H9 (cell line): ENCODE results near the gene HP1BP3. TPM values are rescaled to one million over a fixed set of nuclear protein-coding genes. Genes with fewer than 3 reads are reported as not detected.

Experiments
- DNase-seq: peaks from one replicate; pipeline ENCODE4 v3.0.0-alpha.2; 2017
- H2AFZ ChIP-seq: one replicate; pipeline ENCODE4 v1.6.1; 2013; ENCODE audit warnings: mild to moderate bottlenecking, low read length, control low read depth, moderate library complexity
- H2AK5ac ChIP-seq: 2 replicates; pipeline ENCODE4 v1.6.1; 2013; ENCODE audit warnings: low read length, control low read depth, mixed read lengths; ENCODE audit not compliant: insufficient read length
- H2BK120ac ChIP-seq: one replicate; pipeline ENCODE4 v1.6.1; 2013; ENCODE audit warnings: low read depth, mild to moderate bottlenecking, low read length, control low read depth, inconsistent platforms; ENCODE audit not compliant: poor library complexity, severe bottlenecking
- H2BK12ac ChIP-seq: 2 replicates; pipeline ENCODE4 v1.6.1; 2013; ENCODE audit warnings: low read length, control low read depth, mixed read lengths, low read depth; ENCODE audit not compliant: insufficient read length
- H2BK15ac ChIP-seq: 2 replicates; pipeline ENCODE4 v1.6.1; 2013; ENCODE audit warnings: low read depth, low read length, control low read depth
- H2BK20ac ChIP-seq: one replicate; pipeline ENCODE4 v1.6.1; 2013; ENCODE audit warnings: low read depth, mild to moderate bottlenecking, low read length, control low read depth, inconsistent platforms; ENCODE audit not compliant: poor library complexity, severe bottlenecking
- H2BK5ac ChIP-seq: 2 replicates; pipeline ENCODE4 v1.6.1; 2013; ENCODE audit warnings: low read length, control low read depth, mixed read lengths; ENCODE audit not compliant: insufficient read length
- H3K14ac ChIP-seq: 2 replicates; pipeline ENCODE4 v1.6.1; 2013; ENCODE audit warnings: low read length, control low read depth; ENCODE audit not compliant: insufficient read depth
- H3K18ac ChIP-seq: 2 replicates; pipeline ENCODE4 v1.6.1; 2013; ENCODE audit warnings: low read depth, mild to moderate bottlenecking, mixed read lengths, low read length, control low read depth; ENCODE audit not compliant: insufficient read length
- H3K23ac ChIP-seq: 2 replicates; pipeline ENCODE4 v1.6.1; 2013; ENCODE audit warnings: low read length, control low read depth, mixed read lengths, low read depth; ENCODE audit not compliant: insufficient read length
- H3K23me2 ChIP-seq: 2 replicates; pipeline ENCODE4 v1.6.1; 2013; ENCODE audit warnings: low read depth, mild to moderate bottlenecking, mixed read lengths, low read length, control low read depth; ENCODE audit not compliant: insufficient read length, poor library complexity, severe bottlenecking
- H3K27ac ChIP-seq: 2 replicates; pipeline ENCODE4 v1.5.1; 2013; ENCODE audit warnings: low read length, control low read depth, mixed read lengths, low read depth; ENCODE audit not compliant: insufficient read length
- H3K27me3 ChIP-seq: 2 replicates; pipeline ENCODE4 v1.6.1; 2013; ENCODE audit warnings: low read length, control low read depth, inconsistent platforms; ENCODE audit not compliant: insufficient read depth
- H3K4ac ChIP-seq: 2 replicates; pipeline ENCODE4 v1.6.1; 2013; ENCODE audit warnings: low read depth, mild to moderate bottlenecking, control low read depth, inconsistent platforms, low read length, moderate library complexity
- H3K4me1 ChIP-seq: 2 replicates; pipeline ENCODE4 v1.6.1; 2013; ENCODE audit warnings: low read length, control low read depth, inconsistent platforms; ENCODE audit not compliant: insufficient read depth
- H3K4me2 ChIP-seq: 2 replicates; pipeline ENCODE4 v1.6.1; 2013; ENCODE audit warnings: low read length, control low read depth, mixed read lengths; ENCODE audit not compliant: insufficient read length, insufficient read depth
- H3K56ac ChIP-seq: 2 replicates; pipeline ENCODE4 v1.6.1; 2013; ENCODE audit warnings: low read depth, mild to moderate bottlenecking, mixed read lengths, low read length, control low read depth; ENCODE audit not compliant: insufficient read length
- H3K79me1 ChIP-seq: 2 replicates; pipeline ENCODE4 v1.6.1; 2013; ENCODE audit warnings: low read depth, mild to moderate bottlenecking, moderate library complexity, low read length, control low read depth, inconsistent platforms; ENCODE audit not compliant: insufficient read depth, poor library complexity, severe bottlenecking
- H3K79me2 ChIP-seq: 2 replicates; pipeline ENCODE4 v1.6.1; 2013; ENCODE audit warnings: low read length, control low read depth, inconsistent platforms; ENCODE audit not compliant: insufficient read depth
- H3K9ac ChIP-seq: 2 replicates; pipeline ENCODE4 v1.6.1; 2013; ENCODE audit warnings: low read length, control low read depth, mixed read lengths; ENCODE audit not compliant: insufficient read length; ENCODE audit errors: extremely low read depth
- H3K9me3 ChIP-seq: one replicate; pipeline ENCODE4 v1.6.1; 2013; ENCODE audit warnings: low read depth, low read length, inconsistent platforms; ENCODE audit not compliant: control insufficient read depth
- H3T11ph ChIP-seq: one replicate; pipeline ENCODE4 v1.6.1; 2013; ENCODE audit warnings: mild to moderate bottlenecking, low read length, control low read depth, inconsistent platforms
- H4K20me1 ChIP-seq: one replicate; pipeline ENCODE4 v1.6.1; 2013; ENCODE audit not compliant: control insufficient read depth, insufficient read length, insufficient read depth
- H4K5ac ChIP-seq: 2 replicates; pipeline ENCODE4 v1.6.1; 2013; ENCODE audit warnings: low read depth, mild to moderate bottlenecking, mixed read lengths, low read length, control low read depth; ENCODE audit not compliant: insufficient read length
- H4K8ac ChIP-seq: replicated peaks from 2 replicates; pipeline ENCODE4 v1.6.1; 2013; ENCODE audit warnings: low read length, control low read depth, mixed read lengths, low read depth; ENCODE audit not compliant: insufficient read length
- H4K91ac ChIP-seq: 2 replicates; pipeline ENCODE4 v1.6.1; 2013; ENCODE audit warnings: low read depth, mild to moderate bottlenecking, moderate library complexity, mixed read lengths, low read length, control low read depth; ENCODE audit not compliant: insufficient read length
- H3K27ac Mint-ChIP-seq, 3 experiments: 2 replicates in 2 of 3; 3 replicates in 1 of 3; pipeline ENCODE4 v1.8.0; 2020 to 2021; ENCODE audit warnings: mixed read lengths in 3 of 3, mild to moderate bottlenecking in 1 of 3, moderate library complexity in 1 of 3
- H3K27me3 Mint-ChIP-seq: 2 replicates; pipeline ENCODE4 v1.8.0; 2021; ENCODE audit warnings: low read depth, mild to moderate bottlenecking, moderate library complexity, mixed read lengths
- H3K36me3 Mint-ChIP-seq, 3 experiments: 2 replicates in 2 of 3; 3 replicates in 1 of 3; pipeline ENCODE4 v1.8.0; 2020 to 2021; ENCODE audit warnings: low read depth in 3 of 3, mixed read lengths in 3 of 3; ENCODE audit not compliant: insufficient read depth in 1 of 3
- H3K4me1 Mint-ChIP-seq, 2 experiments: 2 replicates each; pipeline ENCODE4 v1.8.0; 2020; ENCODE audit warnings: mixed read lengths in 2 of 2
- H3K4me3 Mint-ChIP-seq, 2 experiments: 2 replicates in 1 of 2; 3 replicates in 1 of 2; pipeline ENCODE4 v1.8.0; 2020 to 2021; ENCODE audit warnings: mild to moderate bottlenecking in 2 of 2, mixed read lengths in 2 of 2, moderate library complexity in 1 of 2
- H3K9me3 Mint-ChIP-seq, 2 experiments: 2 replicates in 1 of 2; 3 replicates in 1 of 2; pipeline ENCODE4 v1.8.0; 2020; ENCODE audit warnings: mild to moderate bottlenecking in 2 of 2, mixed read lengths in 2 of 2, moderate library complexity in 1 of 2
- WGBS: extraction: QIAGEN DNeasy Blood & Tissue Kit; methylation state at CpG from one replicate; pipeline ENCODE4 v1.1.7; 2013; ENCODE audit warnings: missing lambda C conversion rate, low lambda C conversion rate, mixed read lengths; ENCODE audit not compliant: insufficient read length; ENCODE audit errors: extremely low coverage; 5-methylcytosine and 5-hydroxymethylcytosine counted together
- total RNA-seq: library from RNA; stranded (reverse); gene quantifications from 2 replicates; pipeline ENCODE4 v1.2.1, GENCODE V29; 2021
- TF ChIP-seq, protein P1 (sequence below): fragments of 200-600 bp; sonication (generic); conservative IDR thresholded peaks from 3 replicates; pipeline ENCODE4 v1.8.0; 2021; ENCODE audit warnings: antibody characterized with exemption, mild to moderate bottlenecking

The HP1BP3 gene
- total RNA-seq, 1 experiment from 2014 or later: 127 TPM

DNA sequence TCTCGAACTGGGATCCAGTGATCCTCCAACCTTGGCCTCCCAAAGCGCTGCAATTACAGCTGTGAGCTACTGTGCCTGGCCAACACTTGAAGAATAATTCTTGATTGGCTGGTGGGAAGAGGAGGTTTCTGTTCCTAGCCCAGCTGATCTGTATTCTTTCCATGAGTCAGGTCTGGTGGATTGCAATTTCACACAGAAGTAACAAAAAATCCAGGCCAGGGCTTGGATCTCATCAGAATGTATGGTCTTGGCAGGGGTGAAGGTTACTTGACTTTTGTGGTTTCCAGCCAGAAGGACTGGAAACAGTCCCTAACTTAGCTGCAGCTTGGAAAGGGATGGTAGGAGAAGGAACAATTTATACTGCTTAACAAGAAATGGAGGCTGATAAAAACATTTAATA is 5.1 kb upstream of the HP1BP3 start:
- Histone ChIP-seq H2AK5ac (no peak overlapping the region), H3K56ac (no peak overlapping the region), H3K27me3 (no peaks in the 10 kb centered on the region), H4K20me1 (no peaks in the 10 kb centered on the region), H2BK120ac (no peak overlapping the region), H3K9ac (no peak overlapping the region), H4K91ac (no peak overlapping the region), H3K79me2 (no peaks in the 10 kb centered on the region), H3K23ac (no peak overlapping the region), H3K79me1 (no peaks in the 10 kb centered on the region), H3K4me2 (no peak overlapping the region), H3T11ph (no peak overlapping the region), H3K18ac (no peak overlapping the region), H3K4ac (no peak overlapping the region), H4K8ac (no peak overlapping the region), H2BK20ac (no peak overlapping the region), H2BK15ac (no peak overlapping the region), H2AFZ (no peak overlapping the region), H2BK12ac (no peak overlapping the region), H3K9me3 (no peaks in the 10 kb centered on the region), H4K5ac (no peak overlapping the region), H3K14ac (no peak overlapping the region), H3K27ac (no peak overlapping the region), H3K23me2 (peaks cover 8% of the 10 kb centered on the region), H2BK5ac (no peak overlapping the region), H3K4me1 (no peaks in the 10 kb centered on the region)
- peaks cover 2% of the 10 kb centered on the region; the same call in 1 of the 2 replicates for H3K27me3 Mint-ChIP-seq
- no CpG with 5 or more reads among the region's 2 CpGs for WGBS
- TF ChIP-seq, protein P1, sequence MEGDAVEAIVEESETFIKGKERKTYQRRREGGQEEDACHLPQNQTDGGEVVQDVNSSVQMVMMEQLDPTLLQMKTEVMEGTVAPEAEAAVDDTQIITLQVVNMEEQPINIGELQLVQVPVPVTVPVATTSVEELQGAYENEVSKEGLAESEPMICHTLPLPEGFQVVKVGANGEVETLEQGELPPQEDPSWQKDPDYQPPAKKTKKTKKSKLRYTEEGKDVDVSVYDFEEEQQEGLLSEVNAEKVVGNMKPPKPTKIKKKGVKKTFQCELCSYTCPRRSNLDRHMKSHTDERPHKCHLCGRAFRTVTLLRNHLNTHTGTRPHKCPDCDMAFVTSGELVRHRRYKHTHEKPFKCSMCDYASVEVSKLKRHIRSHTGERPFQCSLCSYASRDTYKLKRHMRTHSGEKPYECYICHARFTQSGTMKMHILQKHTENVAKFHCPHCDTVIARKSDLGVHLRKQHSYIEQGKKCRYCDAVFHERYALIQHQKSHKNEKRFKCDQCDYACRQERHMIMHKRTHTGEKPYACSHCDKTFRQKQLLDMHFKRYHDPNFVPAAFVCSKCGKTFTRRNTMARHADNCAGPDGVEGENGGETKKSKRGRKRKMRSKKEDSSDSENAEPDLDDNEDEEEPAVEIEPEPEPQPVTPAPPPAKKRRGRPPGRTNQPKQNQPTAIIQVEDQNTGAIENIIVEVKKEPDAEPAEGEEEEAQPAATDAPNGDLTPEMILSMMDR: no peak
- H3K27ac Mint-ChIP-seq: no peak overlapping the region
- H3K9me3 Mint-ChIP-seq: no peaks in the 10 kb centered on the region; a peak in 1 of 5 replicates
- no peaks in the 10 kb centered on the region for H3K36me3 Mint-ChIP-seq
- no peak overlapping the region for H3K4me3 Mint-ChIP-seq
- no peak for DNase-seq
- H3K4me1 Mint-ChIP-seq: peaks cover 7 to 9% of the 10 kb centered on the region in 2 experiments
